Endothelial cell of umbilical vein (primary cell): ENCODE results near the gene PIGZ. TPM values are rescaled to one million over a fixed set of nuclear protein-coding genes. Genes with fewer than 3 reads are reported as not detected.
A peak's percentile ranks its signal among the peaks of the same experiment; 100 is the strongest.

Experiments
- BruUV-seq: library from RNA; stranded (reverse); fragments of 400-500 nt; replicated peaks from 2 replicates; lab custom pipeline; 2021; lab: Mats Ljungman, UMichigan
- CTCF ChIA-PET: fragments of 300-600, 350-600 bp; sonication (Branson Sonifier 250); formaldehyde crosslinking; loops from one replicate; lab custom pipeline; 2021; ENCODE audit warnings: antibody characterized with exemption, inconsistent platforms; lab: Charles Lee
- POLR2A ChIA-PET: fragments of 300-600, 350-600 bp; sonication (Branson Sonifier 250); formaldehyde crosslinking; loops from one replicate; lab custom pipeline; 2021; ENCODE audit warnings: antibody characterized with exemption, inconsistent platforms; lab: Charles Lee
- DNase-seq: peaks from one replicate; pipeline ENCODE4 v3.0.0-alpha.2; 2011; ENCODE audit warnings: low read depth, low spot score
- FAIRE-seq: peaks from 2 replicates; lab custom pipeline; 2011; peaks lifted over from hg19 to GRCh38; lab: Jason Lieb, UNC
- H2AFZ ChIP-seq: 2 replicates; pipeline ENCODE4 v1.6.0; 2012; ENCODE audit warnings: low read depth, low read length, control low read depth, inconsistent platforms
- H3K27ac ChIP-seq: 2 replicates; pipeline ENCODE4 v1.5.1; 2011; ENCODE audit warnings: low read depth, mild to moderate bottlenecking, control low read depth, low read length, moderate library complexity; ENCODE audit not compliant: insufficient read depth
- H3K27me3 ChIP-seq, 2 experiments: 2 replicates each; pipeline versions ENCODE4 v1.6.0 to v1.6.1; 2011; ENCODE audit warnings: low read length in 2 of 2, mixed read lengths in 1 of 2; ENCODE audit not compliant: control insufficient read depth in 2 of 2, insufficient read depth in 2 of 2
- H3K36me3 ChIP-seq, 2 experiments: 2 replicates in 1 of 2; 3 replicates in 1 of 2; pipeline ENCODE4 v1.5.1; 2011; ENCODE audit warnings: low read length in 2 of 2, mild to moderate bottlenecking in 1 of 2, moderate library complexity in 1 of 2; ENCODE audit not compliant: control insufficient read depth in 2 of 2, insufficient read depth in 2 of 2; ENCODE audit errors: extremely low read depth in 1 of 2
- H3K4me1 ChIP-seq: 3 replicates; pipeline ENCODE4 v1.5.1; 2011; ENCODE audit warnings: mild to moderate bottlenecking, low read length; ENCODE audit not compliant: control insufficient read depth, insufficient read depth; ENCODE audit errors: extremely low read depth
- H3K4me2 ChIP-seq: 2 replicates; pipeline ENCODE4 v1.6.1; 2011; ENCODE audit warnings: low read length, control low read depth, mixed read lengths; ENCODE audit not compliant: insufficient read depth
- H3K4me3 ChIP-seq, 3 experiments: fragments of 200-600 bp in 1 of 3; sonication (generic), shearing (Covaris generic) in 1 of 3; replicated peaks in 1 of 3; 2 replicates each; pipeline ENCODE4 v1.5.1; 2011 to 2016; ENCODE audit warnings: control low read depth in 3 of 3, low read length in 3 of 3, mild to moderate bottlenecking in 2 of 3, inconsistent platforms in 1 of 3, low read depth in 1 of 3, moderate library complexity in 1 of 3; ENCODE audit not compliant: insufficient read depth in 1 of 3
- H3K79me2 ChIP-seq: 2 replicates; pipeline ENCODE4 v1.6.0; 2012; ENCODE audit warnings: low read length, inconsistent platforms; ENCODE audit not compliant: control insufficient read depth, insufficient read depth
- H3K9ac ChIP-seq: replicated peaks from 2 replicates; pipeline ENCODE3; 2011; ENCODE audit warnings: low read length, control low read depth; ENCODE audit not compliant: insufficient read depth; ENCODE audit errors: extremely low read depth
- H3K9me1 ChIP-seq: replicated peaks from 3 replicates; pipeline ENCODE4 v1.6.0; 2011; ENCODE audit warnings: mild to moderate bottlenecking, low read length; ENCODE audit not compliant: control insufficient read depth, insufficient read depth; ENCODE audit errors: extremely low read depth
- H3K9me3 ChIP-seq: replicated peaks from 2 replicates; pipeline ENCODE4 v1.5.1; 2012; ENCODE audit warnings: low read length, inconsistent platforms; ENCODE audit not compliant: control insufficient read depth, insufficient read depth
- H4K20me1 ChIP-seq: replicated peaks from 2 replicates; pipeline ENCODE3; 2011; ENCODE audit warnings: mild to moderate bottlenecking, low read length; ENCODE audit not compliant: control insufficient read depth, insufficient read depth; ENCODE audit errors: extremely low read depth
- EZH2 ChIP-seq: IDR thresholded peaks from 2 replicates; pipeline ENCODE4 v1.6.1; 2012; ENCODE audit warnings: borderline replicate concordance, low read depth, mild to moderate bottlenecking, moderate library complexity, low read length, inconsistent platforms; ENCODE audit not compliant: severe bottlenecking
- FOS ChIP-seq: IDR thresholded peaks from 2 replicates; pipeline ENCODE4 v1.6.1; 2011; ENCODE audit warnings: mild to moderate bottlenecking, low read length, moderate library complexity, borderline replicate concordance; ENCODE audit not compliant: insufficient read depth
- GATA2 ChIP-seq: IDR thresholded peaks from 2 replicates; pipeline ENCODE4 v1.7.0; 2011; ENCODE audit warnings: low read depth, mild to moderate bottlenecking, moderate library complexity, mixed read lengths, low read length; ENCODE audit not compliant: insufficient read length, insufficient read depth
- MYC ChIP-seq: IDR thresholded peaks from one replicate; pipeline ENCODE4 v1.6.1; 2011; ENCODE audit warnings: mild to moderate bottlenecking, low read depth, low read length
- POLR2A ChIP-seq: IDR thresholded peaks from 2 replicates; pipeline ENCODE4 v1.6.1; 2012; ENCODE audit warnings: low read depth, mild to moderate bottlenecking, control low read depth, low read length
- dilution Hi-C: fragments of 300-500 bp; cut with MboI; formaldehyde crosslinking; loops from one replicate; pipeline ENCODE4 v1.15.0; 2019; ENCODE audit warnings: low sequenced_read_pairs; ENCODE audit not compliant: extremely low pct_ligation_motif_present
- intact Hi-C: fragments of 100-400 bp; cut with micrococcal nuclease; formaldehyde crosslinking; loops from one replicate; pipeline ENCODE4 v1.10.0; 2022
- polyA plus RNA-seq, 4 experiments: library from polyadenylated mRNA; depleted of rRNA in 3 of 4; stranded (reverse) in 3 of 4; unstranded in 1 of 4; fragments of >200 nt; gene quantifications; 2 replicates each; pipeline versions ENCODE4 v1.2.1 to v1.2.3, GENCODE V29; 2011 to 2012; ENCODE audit warnings: missing spikeins in 1 of 4
- total RNA-seq: library from RNA; stranded (reverse); gene quantifications from 2 replicates; pipeline ENCODE4 v1.2.3, GENCODE V29; 2021
- TF ChIP-seq, protein P1 (sequence below), 2 donors: IDR thresholded peaks; 1 replicate in 1 of 2; 2 replicates in 1 of 2; pipeline ENCODE4 v1.5.1; 2011; ENCODE audit warnings: low read length in 2 of 2, mild to moderate bottlenecking in 2 of 2, moderate library complexity in 2 of 2, control low read depth in 1 of 2, inconsistent platforms in 1 of 2, low read depth in 1 of 2; ENCODE audit not compliant: insufficient read depth in 1 of 2; ENCODE audit errors: extremely low read depth in 1 of 2
- TF ChIP-seq, protein P2 (sequence below): IDR thresholded peaks from 2 replicates; pipeline ENCODE4 v1.6.1; 2011; ENCODE audit not compliant: insufficient read depth, insufficient read length

Gene PIGZ
- total and polyA plus RNA-seq, 2 donors (not counting 3 experiments of a cell fraction or from before 2014, with no cell fraction given): 6.0 to 6.5 TPM

DNA sequence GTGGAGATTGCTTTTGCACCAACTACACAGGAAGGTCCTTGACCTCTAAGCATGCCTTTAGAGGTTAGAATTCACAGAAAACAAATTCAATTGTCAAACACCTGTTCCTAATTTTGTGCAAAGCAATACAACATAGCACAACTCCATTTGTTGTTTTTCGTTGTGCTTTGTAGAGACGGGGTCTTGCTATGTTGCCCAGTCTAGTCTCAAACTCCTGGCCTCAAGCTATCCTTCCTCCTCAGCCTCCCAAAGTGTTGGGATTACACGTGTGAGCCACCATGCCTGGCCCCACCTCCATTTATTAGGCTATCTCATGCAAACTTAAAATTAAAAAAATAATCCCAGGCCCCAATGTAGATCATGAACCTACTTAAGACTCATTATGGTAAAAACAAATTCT, 32.3 kb downstream of the PIGZ start:
- Histone ChIP-seq H3K36me3 (peaks cover 18 to 25% of the 10 kb centered on the region in 2 experiments), H3K4me1 (peaks cover 6% of the 10 kb centered on the region), H4K20me1 (no peaks in the 10 kb centered on the region), H3K27ac (no peak overlapping the region), H3K9me3 (no peaks in the 10 kb centered on the region), H2AFZ (no peak overlapping the region), H3K9ac (no peak overlapping the region), H3K4me2 (no peak overlapping the region), H3K4me3 (no peak overlapping the region), H3K27me3 (no peaks in the 10 kb centered on the region), H3K9me1 (no peaks in the 10 kb centered on the region), H3K79me2 (peaks cover 29% of the 10 kb centered on the region)
- TSS peak; percentile 27 for BruUV-seq
- ChIA-PET POLR2A (no interaction called here), CTCF (no interaction called here)
- no peak for DNase-seq
- TF ChIP-seq, protein P1, sequence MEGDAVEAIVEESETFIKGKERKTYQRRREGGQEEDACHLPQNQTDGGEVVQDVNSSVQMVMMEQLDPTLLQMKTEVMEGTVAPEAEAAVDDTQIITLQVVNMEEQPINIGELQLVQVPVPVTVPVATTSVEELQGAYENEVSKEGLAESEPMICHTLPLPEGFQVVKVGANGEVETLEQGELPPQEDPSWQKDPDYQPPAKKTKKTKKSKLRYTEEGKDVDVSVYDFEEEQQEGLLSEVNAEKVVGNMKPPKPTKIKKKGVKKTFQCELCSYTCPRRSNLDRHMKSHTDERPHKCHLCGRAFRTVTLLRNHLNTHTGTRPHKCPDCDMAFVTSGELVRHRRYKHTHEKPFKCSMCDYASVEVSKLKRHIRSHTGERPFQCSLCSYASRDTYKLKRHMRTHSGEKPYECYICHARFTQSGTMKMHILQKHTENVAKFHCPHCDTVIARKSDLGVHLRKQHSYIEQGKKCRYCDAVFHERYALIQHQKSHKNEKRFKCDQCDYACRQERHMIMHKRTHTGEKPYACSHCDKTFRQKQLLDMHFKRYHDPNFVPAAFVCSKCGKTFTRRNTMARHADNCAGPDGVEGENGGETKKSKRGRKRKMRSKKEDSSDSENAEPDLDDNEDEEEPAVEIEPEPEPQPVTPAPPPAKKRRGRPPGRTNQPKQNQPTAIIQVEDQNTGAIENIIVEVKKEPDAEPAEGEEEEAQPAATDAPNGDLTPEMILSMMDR (IDR thresholded peaks at IDR 0.05; ENCODE audit: extremely low read depth in 1 of 2, insufficient read depth in 1 of 2, low read depth in 1 of 2, low read length in 2 of 2): no peak
- TF ChIP-seq MYC: no peak
- TF ChIP-seq GATA2: no peak
- no peak for TF ChIP-seq POLR2A
- TF ChIP-seq FOS: no peak
- TF ChIP-seq EZH2: no peak
- TF ChIP-seq, protein P2, sequence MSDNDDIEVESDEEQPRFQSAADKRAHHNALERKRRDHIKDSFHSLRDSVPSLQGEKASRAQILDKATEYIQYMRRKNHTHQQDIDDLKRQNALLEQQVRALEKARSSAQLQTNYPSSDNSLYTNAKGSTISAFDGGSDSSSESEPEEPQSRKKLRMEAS: no peak
- FAIRE-seq: no peak
- intact Hi-C loops: no loop called here
- dilution Hi-C loops: no loop called here
